NT2/D1 (cell line): ENCODE data around the gene RAB8B.

Experiments used
- SUZ12 ChIP-seq: IDR thresholded peaks from 2 replicates; pipeline ENCODE4 v1.6.1; 2011; ENCODE audit not compliant: insufficient read length, insufficient read depth; ENCODE audit errors: extremely low read depth
- YY1 ChIP-seq: IDR thresholded peaks from 2 replicates; pipeline ENCODE4 v1.6.1; 2011; ENCODE audit not compliant: insufficient read length, insufficient read depth
- ZNF274 ChIP-seq: IDR thresholded peaks from 2 replicates; pipeline ENCODE4 v1.6.1; 2011; ENCODE audit warnings: mild to moderate bottlenecking, low read depth, low read length

DNA sequence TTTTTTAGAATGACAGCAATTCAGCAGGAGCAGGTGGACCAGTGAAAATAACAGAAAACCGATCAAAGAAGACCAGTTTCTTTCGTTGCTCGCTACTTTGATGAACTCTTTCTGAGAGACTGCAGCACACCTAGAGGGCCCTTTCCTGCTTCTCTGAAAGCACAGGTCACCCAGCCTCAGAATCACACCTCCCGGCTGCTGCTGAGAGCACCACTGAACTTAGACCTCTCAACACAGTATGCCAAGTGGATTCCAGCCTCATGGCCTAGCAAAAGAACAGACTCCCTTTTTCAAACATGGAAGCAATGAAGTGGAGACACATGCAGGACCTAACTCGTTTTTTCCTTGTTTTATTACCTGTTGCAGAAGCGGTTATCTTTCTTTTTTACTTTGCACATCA is 74.1 kb downstream of the RAB8B start:
- TF ChIP-seq YY1 (no peak), ZNF274 (no peak), SUZ12 (no peak)
